Uterus (tissue), 4 donors: ENCODE data around the gene CELSR1. TPM values are rescaled to one million over a fixed set of nuclear protein-coding genes. Genes with fewer than 3 reads are reported as not detected.
"Not testable (repeated sequence)": the region's sequence is repeated elsewhere in the genome, so short reads cannot be mapped to it uniquely, and the experiment has no call there.

ENCODE experiments used
- DNase-seq, 2 donors: peaks; one replicate each; pipeline ENCODE4 v3.0.0-alpha.2; 2019 to 2020
- H3K27ac ChIP-seq, 2 donors: fragments of 200-600 bp; sonication (generic); 1 replicate in 1 of 2; 2 replicates in 1 of 2; pipeline ENCODE4 v1.5.1; 2016 to 2018
- H3K27me3 ChIP-seq, 2 donors: fragments of 200-600 bp; sonication (generic); one replicate each; pipeline ENCODE4 v1.5.1; 2018 to 2019; ENCODE audit warnings: control low read depth in 1 of 2
- H3K36me3 ChIP-seq, 2 donors: fragments of 200-600 bp; sonication (generic); one replicate each; pipeline ENCODE4 v1.5.1; 2019; ENCODE audit warnings: control low read depth in 1 of 2
- H3K4me1 ChIP-seq, 2 donors: fragments of 200-600 bp; sonication (generic); one replicate each; pipeline ENCODE4 v1.5.1; 2018 to 2019; ENCODE audit warnings: control low read depth in 1 of 2
- H3K4me3 ChIP-seq, 2 donors: fragments of 200-600 bp; sonication (generic); 1 replicate in 1 of 2; 2 replicates in 1 of 2; pipeline ENCODE4 v1.5.1; 2018 to 2019; ENCODE audit warnings: mild to moderate bottlenecking in 1 of 2
- H3K9me3 ChIP-seq, 2 donors: fragments of 200-600 bp; sonication (generic); one replicate each; pipeline ENCODE4 v1.5.1; 2019; ENCODE audit warnings: control low read depth in 1 of 2
- CTCF ChIP-seq, 4 experiments: fragments of 200-600 bp in 2 of 4; fragments of 450-650 bp in 2 of 4; sonication (generic) in 2 of 4; IDR thresholded peaks; one replicate each; pipeline ENCODE4 v1.5.1; 2016 to 2019; ENCODE audit warnings: antibody characterized with exemption in 4 of 4, mild to moderate bottlenecking in 2 of 4, moderate library complexity in 1 of 4
- POLR2A ChIP-seq, 2 donors: fragments of 450-650 bp; IDR thresholded peaks; one replicate each; pipeline ENCODE4 v1.6.1; 2016; ENCODE audit warnings: antibody characterized with exemption in 2 of 2, mild to moderate bottlenecking in 1 of 2, moderate library complexity in 1 of 2
- intact Hi-C: fragments of 100-400 bp; cut with DNase I; formaldehyde crosslinking; loops from one replicate; pipeline ENCODE4 v1.15.1; 2023; ENCODE audit warnings: low total_unique reads
- total RNA-seq, 4 donors: library from RNA; depleted of rRNA in 3 of 4; stranded (reverse); fragments of >200 nt in 3 of 4; gene quantifications; one replicate each; pipeline versions ENCODE4 v1.1.0 to v1.2.4, GENCODE V29; 2014 to 2023
- donor health status: DM: yes; HTN: yes; CAD: no.

CELSR1 gene
- total RNA-seq, 4 donors from 2014 or later, result 1.5 to 15.8 (median 8.4) TPM

DNA sequence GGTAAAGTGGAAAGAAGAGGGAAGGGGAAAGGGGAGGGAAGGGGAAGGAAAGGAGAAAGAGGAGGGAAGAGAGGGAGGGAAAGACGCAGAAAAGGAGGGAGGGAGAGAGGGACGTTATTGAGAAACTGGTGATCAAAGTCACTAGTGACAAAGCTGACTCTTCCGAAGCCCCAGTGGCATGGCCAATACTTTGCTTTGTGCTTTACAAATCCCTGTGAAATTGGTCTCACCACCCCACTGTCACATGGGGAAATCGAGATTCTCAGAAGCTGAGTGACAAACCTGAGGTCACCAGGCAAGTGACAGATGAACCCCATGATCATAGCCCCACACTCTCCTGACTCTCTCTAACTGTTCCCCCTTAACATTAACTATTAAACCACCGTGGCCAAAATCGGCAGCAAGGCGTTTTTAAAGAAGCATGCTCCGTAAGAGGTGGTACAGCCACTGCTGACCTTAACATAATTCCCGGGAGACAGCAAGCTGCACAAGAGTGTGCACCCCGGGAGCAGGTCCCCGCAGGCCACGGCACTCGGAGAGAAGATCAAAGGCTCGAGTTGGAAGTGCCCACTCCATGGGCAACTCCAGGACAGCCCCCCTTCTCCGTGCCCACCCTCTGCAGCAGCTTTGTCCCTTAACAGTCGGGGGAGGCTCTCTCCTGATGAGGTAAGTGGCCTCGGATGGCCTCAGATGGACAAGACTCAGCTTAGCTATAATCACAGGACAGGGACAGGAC is 34.8 kb downstream of the CELSR1 start:
- Histone ChIP-seq H3K9me3 (no peaks in the 10 kb centered on the region), H3K27ac (no peak overlapping the region), H3K36me3 (no peaks in the 10 kb centered on the region), H3K4me3 (no peak overlapping the region), H3K27me3 (no peaks in the 10 kb centered on the region), H3K4me1 (no peaks in the 10 kb centered on the region)
- no peak for DNase-seq
- intact Hi-C loops, result no loop called here
- TF ChIP-seq CTCF (IDR thresholded peaks at IDR 0.05), result no peak
- TF ChIP-seq POLR2A (IDR thresholded peaks at IDR 0.05), result no peak

DNA sequence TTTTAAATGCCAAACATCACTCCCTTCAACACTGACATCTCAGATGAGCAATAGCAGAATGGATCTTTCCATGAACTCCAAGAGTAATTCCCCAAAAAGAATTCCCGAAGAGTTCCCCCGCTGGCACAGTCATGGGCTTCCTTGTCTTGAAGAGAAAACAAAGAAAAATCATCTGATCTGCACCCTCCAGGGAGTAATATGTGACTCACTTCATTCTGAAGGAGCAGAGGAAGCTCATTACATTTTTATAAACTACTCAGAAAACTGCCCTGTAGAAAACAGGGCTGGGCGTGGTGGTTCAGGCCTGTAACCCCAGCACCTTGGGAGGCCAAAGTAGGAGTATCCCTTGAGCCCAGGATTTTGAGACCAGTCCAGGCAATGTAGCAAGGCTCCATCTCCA is 35.7 kb downstream of the CELSR1 start:
- no peak for TF ChIP-seq CTCF (IDR thresholded peaks at IDR 0.05)
- TF ChIP-seq POLR2A (IDR thresholded peaks at IDR 0.05), result no peak
- intact Hi-C loops, result no loop called here
- H3K27ac ChIP-seq, result peak overlapping the region in 1 of 2 donors; percentile 23

GRCh38 chr22:46501265-46501664 is 36.2 kb downstream of the CELSR1 start:
- H3K27ac ChIP-seq, result peak overlapping the region in 1 of 2 donors; percentile 23
- H3K27me3 ChIP-seq, DNase-seq, H3K36me3 ChIP-seq, intact Hi-C loops, H3K9me3 ChIP-seq, H3K4me3 ChIP-seq, H3K4me1 ChIP-seq: not testable (repeated sequence)

More for the DNA sequence above, 35.7 kb downstream of the CELSR1 start:
- DNase-seq, result no peak
- Histone ChIP-seq H3K4me3 (no peak overlapping the region), H3K36me3 (no peaks in the 10 kb centered on the region), H3K27me3 (no peaks in the 10 kb centered on the region), H3K9me3 (no peaks in the 10 kb centered on the region), H3K4me1 (no peaks in the 10 kb centered on the region)

- no peak for DNase-seq
- no peak for TF ChIP-seq CTCF (IDR thresholded peaks at IDR 0.05)
- TF ChIP-seq POLR2A (IDR thresholded peaks at IDR 0.05), result no peak
- no peaks in the 10 kb centered on the region for H3K27me3 ChIP-seq
- H3K27ac ChIP-seq, result no peak overlapping the region
- H3K4me3 ChIP-seq, result no peak overlapping the region
- intact Hi-C loops, result no loop called here
- H3K4me1 ChIP-seq, result no peaks in the 10 kb centered on the region
- no peaks in the 10 kb centered on the region for H3K36me3 ChIP-seq
- no peaks in the 10 kb centered on the region for H3K9me3 ChIP-seq
Observed at GRCh38 chr22:46500201-46500600, 37.2 kb downstream of the CELSR1 start.

DNA sequence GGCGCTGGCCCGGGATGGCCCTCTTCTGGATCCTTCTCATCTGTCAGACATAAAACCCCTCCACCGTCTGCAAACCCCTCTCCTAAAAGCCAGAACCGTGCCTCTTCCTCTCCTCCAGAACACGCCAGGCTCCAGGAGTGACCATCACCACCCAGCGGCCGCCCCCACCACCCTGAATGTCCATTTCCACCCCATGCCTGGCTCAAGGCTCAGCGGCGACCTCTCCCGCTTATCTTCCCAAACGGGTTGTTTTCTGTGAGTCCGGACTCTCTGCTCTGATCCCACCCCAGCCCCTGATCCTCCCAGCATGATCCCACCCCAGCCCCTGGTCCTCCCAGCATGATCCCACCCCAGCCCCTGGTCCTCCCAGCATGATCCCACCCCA is 37.6 kb downstream of the CELSR1 start:
- TF ChIP-seq POLR2A (IDR thresholded peaks at IDR 0.05) (no peak), CTCF (IDR thresholded peaks at IDR 0.05) (no peak)
- H3K9me3 ChIP-seq, result no peaks in the 10 kb centered on the region
- DNase-seq, result no peak
- no peaks in the 10 kb centered on the region for H3K4me1 ChIP-seq
- no peaks in the 10 kb centered on the region for H3K36me3 ChIP-seq
- H3K27me3 ChIP-seq, result no peaks in the 10 kb centered on the region
- intact Hi-C loops, result no loop called here
- no peak overlapping the region for H3K27ac ChIP-seq
- no peak overlapping the region for H3K4me3 ChIP-seq
